Neural crest cell (in vitro differentiated cells): Measurements from ENCODE around the gene CHRNA4. TPM values are rescaled to one million over a fixed set of nuclear protein-coding genes. Genes with fewer than 3 reads are reported as not detected.

Experiments used
- DNase-seq: peaks from one replicate; pipeline ENCODE4 v3.0.0; 2021; ENCODE audit warnings: low read depth, mixed read lengths, low spot score
- H3K27ac Mint-ChIP-seq: one replicate; pipeline ENCODE4 v1.8.0; 2021; ENCODE audit warnings: mild to moderate bottlenecking, mixed read lengths; ENCODE audit not compliant: unreplicated experiment
- H3K27me3 Mint-ChIP-seq: 2 replicates; pipeline ENCODE4 v1.8.0; 2021; ENCODE audit warnings: low read depth, mild to moderate bottlenecking, mixed read lengths
- H3K36me3 Mint-ChIP-seq: 2 replicates; pipeline ENCODE4 v1.8.0; 2021; ENCODE audit warnings: low read depth, mild to moderate bottlenecking, mixed read lengths
- H3K4me1 Mint-ChIP-seq: 2 replicates; pipeline ENCODE4 v1.8.0; 2021; ENCODE audit warnings: mixed read lengths
- H3K4me3 Mint-ChIP-seq: one replicate; pipeline ENCODE4 v1.8.0; 2021; ENCODE audit warnings: mild to moderate bottlenecking, mixed read lengths
- H3K9me3 Mint-ChIP-seq: 2 replicates; pipeline ENCODE4 v1.8.0; 2021; ENCODE audit warnings: mixed read lengths
- total RNA-seq: library from RNA; stranded (reverse); gene quantifications from 2 replicates; pipeline ENCODE4 v1.2.1, GENCODE V29; 2021
- TF ChIP-seq, protein P1 (sequence below): fragments of 200-600 bp; sonication (generic); conservative IDR thresholded peaks from 2 replicates; pipeline ENCODE4 v1.5.0; 2021; ENCODE audit warnings: antibody characterized with exemption, mild to moderate bottlenecking

Gene CHRNA4
- total RNA-seq, 1 donor from 2014 or later = 5.4 TPM

DNA sequence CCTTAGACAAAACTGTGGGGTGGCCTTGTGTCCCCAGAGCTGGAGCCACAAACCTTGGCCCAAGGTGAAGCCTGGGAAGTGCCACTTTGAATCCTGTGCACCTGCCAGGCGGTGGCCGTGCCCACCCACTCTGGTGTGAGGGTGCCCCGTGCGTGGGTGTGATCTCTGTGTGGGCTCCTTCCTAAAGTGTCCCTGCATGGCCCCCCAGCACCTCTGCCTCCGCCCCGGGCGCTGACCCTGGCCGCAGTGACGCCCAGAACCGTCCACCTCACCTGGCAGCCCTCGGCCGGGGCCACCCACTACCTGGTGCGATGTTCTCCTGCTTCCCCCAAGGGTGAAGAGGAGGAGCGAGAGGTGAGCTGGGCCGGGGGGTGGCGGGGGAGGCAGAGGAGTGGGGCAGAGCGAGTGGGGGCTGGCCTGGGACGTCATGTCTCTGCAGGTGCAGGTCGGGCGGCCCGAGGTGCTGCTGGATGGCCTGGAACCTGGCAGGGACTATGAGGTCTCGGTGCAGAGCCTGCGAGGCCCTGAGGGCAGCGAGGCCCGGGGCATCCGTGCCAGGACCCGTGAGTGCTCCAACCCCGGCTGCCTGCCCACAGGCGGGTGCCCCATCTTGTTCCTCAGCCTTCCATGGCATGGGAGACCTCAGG lies 49.8 kb downstream of the CHRNA4 start:
- H3K4me3 Mint-ChIP-seq = no peak overlapping the region
- no peak for DNase-seq
- no peaks in the 10 kb centered on the region for H3K36me3 Mint-ChIP-seq
- peaks cover 4% of the 10 kb centered on the region for H3K4me1 Mint-ChIP-seq
- TF ChIP-seq, protein P1, sequence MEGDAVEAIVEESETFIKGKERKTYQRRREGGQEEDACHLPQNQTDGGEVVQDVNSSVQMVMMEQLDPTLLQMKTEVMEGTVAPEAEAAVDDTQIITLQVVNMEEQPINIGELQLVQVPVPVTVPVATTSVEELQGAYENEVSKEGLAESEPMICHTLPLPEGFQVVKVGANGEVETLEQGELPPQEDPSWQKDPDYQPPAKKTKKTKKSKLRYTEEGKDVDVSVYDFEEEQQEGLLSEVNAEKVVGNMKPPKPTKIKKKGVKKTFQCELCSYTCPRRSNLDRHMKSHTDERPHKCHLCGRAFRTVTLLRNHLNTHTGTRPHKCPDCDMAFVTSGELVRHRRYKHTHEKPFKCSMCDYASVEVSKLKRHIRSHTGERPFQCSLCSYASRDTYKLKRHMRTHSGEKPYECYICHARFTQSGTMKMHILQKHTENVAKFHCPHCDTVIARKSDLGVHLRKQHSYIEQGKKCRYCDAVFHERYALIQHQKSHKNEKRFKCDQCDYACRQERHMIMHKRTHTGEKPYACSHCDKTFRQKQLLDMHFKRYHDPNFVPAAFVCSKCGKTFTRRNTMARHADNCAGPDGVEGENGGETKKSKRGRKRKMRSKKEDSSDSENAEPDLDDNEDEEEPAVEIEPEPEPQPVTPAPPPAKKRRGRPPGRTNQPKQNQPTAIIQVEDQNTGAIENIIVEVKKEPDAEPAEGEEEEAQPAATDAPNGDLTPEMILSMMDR = no peak
- H3K9me3 Mint-ChIP-seq = no peaks in the 10 kb centered on the region
- H3K27me3 Mint-ChIP-seq = no peaks in the 10 kb centered on the region
- no peak overlapping the region for H3K27ac Mint-ChIP-seq

DNA sequence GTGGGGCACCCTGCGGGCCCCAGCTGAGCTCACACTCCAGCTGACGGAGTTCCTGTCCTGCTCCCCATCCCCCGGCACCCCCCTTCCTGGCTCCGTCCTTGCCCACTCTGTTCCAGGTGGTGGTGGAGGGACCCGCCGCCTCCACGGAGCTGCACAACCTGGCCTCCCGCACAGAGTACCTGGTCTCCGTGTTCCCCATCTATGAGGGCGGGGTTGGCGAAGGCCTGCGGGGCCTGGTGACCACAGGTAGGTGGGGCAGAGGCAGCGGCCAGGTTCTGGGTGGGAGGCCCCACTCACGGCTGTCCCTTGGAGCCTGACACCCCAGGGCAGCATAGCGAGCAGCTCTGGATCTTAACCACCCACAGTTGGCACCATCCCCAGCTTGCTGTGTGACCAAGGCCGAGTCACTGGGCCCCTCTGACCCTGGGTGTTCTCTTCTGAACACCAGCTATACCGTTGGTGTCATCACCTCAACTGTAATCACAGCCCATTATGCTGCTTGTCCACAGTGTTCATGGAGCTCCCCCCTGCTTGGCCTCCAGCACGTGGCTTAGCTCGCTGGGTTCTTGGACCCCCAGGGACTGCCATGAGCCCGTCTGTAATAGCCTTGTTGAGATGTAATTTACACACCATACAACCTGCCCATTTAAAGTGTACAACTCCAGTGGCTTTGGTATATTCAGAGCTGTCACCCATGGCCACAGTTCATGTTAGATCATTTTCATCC lies 50.7 kb downstream of the CHRNA4 start:
- Mint-ChIP-seq H3K4me1 (peaks cover 4% of the 10 kb centered on the region), H3K27me3 (no peaks in the 10 kb centered on the region), H3K27ac (no peak overlapping the region), H3K4me3 (no peak overlapping the region), H3K9me3 (no peaks in the 10 kb centered on the region), H3K36me3 (no peaks in the 10 kb centered on the region)
- TF ChIP-seq, protein P1 = no peak
- DNase-seq = no peak

DNA sequence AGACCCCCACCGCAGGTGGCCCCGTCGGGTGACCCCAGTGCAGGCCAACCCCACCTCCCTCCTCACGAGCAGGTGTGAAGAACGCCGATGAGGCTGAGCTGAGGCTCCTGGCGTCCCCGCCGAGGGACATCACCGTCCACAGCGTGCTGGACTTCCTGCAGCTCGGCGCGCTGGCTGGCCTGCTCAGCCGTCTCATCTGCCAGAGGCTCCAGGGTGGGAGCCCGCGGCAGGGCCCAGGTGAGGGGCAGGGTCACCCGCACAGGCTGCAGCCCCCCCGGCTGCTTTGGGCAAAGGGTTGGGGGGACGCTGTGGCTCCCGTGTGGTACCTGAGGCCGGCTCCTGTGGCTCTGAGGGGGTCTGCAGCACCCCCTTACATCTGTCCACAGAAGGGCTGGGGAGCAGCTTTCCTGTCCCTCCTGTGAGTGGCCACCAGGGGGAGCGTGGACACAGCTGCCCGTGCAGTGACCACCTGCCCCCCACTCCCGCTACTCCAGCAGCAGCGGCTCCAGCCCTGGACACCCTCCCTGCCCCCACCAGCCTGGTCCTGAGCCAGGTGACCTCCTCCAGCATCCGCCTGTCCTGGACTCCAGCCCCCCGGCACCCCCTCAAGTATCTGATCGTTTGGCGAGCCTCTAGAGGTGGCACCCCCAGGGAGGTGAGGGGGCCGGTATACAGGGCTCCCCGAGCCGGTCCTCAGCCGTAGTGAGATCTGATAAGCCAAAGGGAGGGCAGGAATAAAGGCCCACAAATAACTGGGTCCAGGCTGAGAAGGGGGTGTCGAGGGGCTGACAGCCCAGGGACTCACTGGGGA lies 51.7 kb downstream of the CHRNA4 start:
- no peak overlapping the region for H3K4me3 Mint-ChIP-seq
- TF ChIP-seq, protein P1 = peak; percentile 94
- H3K36me3 Mint-ChIP-seq = no peaks in the 10 kb centered on the region
- DNase-seq = peak; percentile 64
- no peaks in the 10 kb centered on the region for H3K9me3 Mint-ChIP-seq
- no peak overlapping the region for H3K27ac Mint-ChIP-seq
- H3K4me1 Mint-ChIP-seq = peaks cover 9% of the 10 kb centered on the region
- peaks cover 3% of the 10 kb centered on the region for H3K27me3 Mint-ChIP-seq

DNA sequence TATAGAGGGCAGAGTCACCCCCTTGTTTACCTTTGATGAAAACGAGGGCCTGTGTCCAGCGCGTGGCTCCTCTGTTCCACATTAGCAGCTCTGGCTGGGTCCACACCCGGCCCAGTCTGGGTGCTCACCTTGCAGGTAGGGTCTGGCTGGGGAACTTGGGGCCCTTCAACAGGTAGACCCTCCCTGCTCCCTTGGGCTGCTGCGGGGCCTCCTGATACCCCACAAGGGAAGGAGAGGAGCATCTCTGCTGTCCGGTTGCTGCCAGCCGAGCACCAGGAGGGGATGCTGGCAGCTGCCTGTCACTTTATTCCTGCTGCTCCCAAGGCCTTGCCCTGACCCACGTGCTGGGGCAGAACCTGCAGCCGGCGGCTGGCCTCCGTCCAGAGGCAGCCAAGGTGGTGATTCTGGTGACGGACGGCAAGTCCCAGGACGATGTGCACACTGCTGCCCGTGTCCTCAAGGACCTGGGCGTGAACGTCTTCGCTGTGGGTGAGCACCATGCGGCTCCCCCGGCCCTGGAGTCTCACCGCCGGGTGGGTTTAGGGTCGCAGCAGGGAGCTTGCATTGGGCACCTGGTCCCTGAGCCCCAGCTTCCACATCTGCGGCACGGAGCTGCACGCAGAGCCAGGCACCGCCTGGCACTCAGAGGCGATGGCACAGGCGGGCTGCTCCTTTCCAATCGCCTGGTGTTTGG lies 52.8 kb downstream of the CHRNA4 start:
- no peaks in the 10 kb centered on the region for H3K9me3 Mint-ChIP-seq
- TF ChIP-seq, protein P1 = no peak
- H3K27ac Mint-ChIP-seq = no peak overlapping the region
- DNase-seq = no peak
- H3K4me1 Mint-ChIP-seq = peaks cover 9% of the 10 kb centered on the region
- H3K27me3 Mint-ChIP-seq = peaks cover 3% of the 10 kb centered on the region
- H3K4me3 Mint-ChIP-seq = no peak overlapping the region
- no peaks in the 10 kb centered on the region for H3K36me3 Mint-ChIP-seq

DNA sequence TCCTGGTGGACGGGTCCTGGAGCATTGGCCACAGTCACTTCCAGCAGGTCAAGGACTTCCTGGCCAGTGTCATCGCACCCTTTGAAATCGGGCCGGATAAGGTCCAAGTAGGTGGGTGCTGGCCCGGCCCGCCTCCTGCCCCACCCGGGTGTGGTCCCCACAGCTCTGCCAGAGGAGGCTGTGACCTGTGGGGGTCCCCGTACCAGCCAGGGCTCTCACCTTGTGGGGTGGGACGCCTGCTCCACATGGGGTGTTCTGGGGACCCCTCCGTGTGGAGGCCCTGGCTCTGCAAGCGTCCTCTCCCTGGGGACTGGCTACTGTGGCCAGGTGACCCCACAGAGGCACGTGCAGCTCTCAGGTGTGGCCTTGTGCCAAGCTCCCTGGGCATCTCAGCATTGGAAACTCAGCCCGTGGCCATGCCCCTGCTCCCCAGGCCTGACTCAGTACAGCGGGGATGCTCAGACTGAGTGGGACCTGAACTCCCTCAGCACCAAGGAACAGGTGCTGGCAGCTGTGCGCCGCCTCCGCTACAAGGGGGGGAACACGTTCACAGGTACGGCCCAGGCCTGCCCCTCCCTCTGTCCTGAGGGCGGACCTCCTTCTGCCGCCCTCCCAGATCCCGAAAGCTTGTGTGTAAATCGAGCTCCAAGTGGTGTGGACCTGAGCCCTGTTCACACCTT lies 53.5 kb downstream of the CHRNA4 start:
- no peak for DNase-seq
- Mint-ChIP-seq H3K4me1 (peaks cover 9% of the 10 kb centered on the region), H3K9me3 (no peaks in the 10 kb centered on the region), H3K27me3 (peaks cover 5% of the 10 kb centered on the region), H3K4me3 (no peak overlapping the region), H3K27ac (no peak overlapping the region), H3K36me3 (no peaks in the 10 kb centered on the region)
- TF ChIP-seq, protein P1 = no peak
